GM21515 (cell line): ENCODE data around the gene CEBPZ.

Source experiments
- ATAC-seq: cut with Tn5 transposase; IDR thresholded peaks from one replicate; pipeline ENCODE4 v1.9.1; 2021; ENCODE audit not compliant: unreplicated experiment

CEBPZ gene

GRCh38 chr2:37180640-37181039 is 50.8 kb downstream of the CEBPZ start:
- ATAC-seq: no peak

GRCh38 chr2:37180006-37180639 is 51.3 kb downstream of the CEBPZ start:
- ATAC-seq: no peak

GRCh38 chr2:37173741-37174140 is 57.7 kb downstream of the CEBPZ start:
- ATAC-seq: no peak

GRCh38 chr2:37171624-37171950 is 59.8 kb downstream of the CEBPZ start:
- no peak for ATAC-seq

- ATAC-seq: no peak
Measured at GRCh38 chr2:37168217-37168981, 63.0 kb downstream of the CEBPZ start.

GRCh38 chr2:37167636-37168180 is 63.7 kb downstream of the CEBPZ start:
- no peak for ATAC-seq

- no peak for ATAC-seq
Measured at GRCh38 chr2:37164757-37165156, 66.6 kb downstream of the CEBPZ start.

- peak; percentile 89 for ATAC-seq
Measured at GRCh38 chr2:37156857-37157714, 74.3 kb downstream of the CEBPZ start, which contains the start of gene EIF2AK2. EIF2AK2 (minus strand) TSS chr2:37156980; CDS start chr2:37147806, 9,174 bp downstream.

GRCh38 chr2:37156071-37156856 is 75.1 kb downstream of the CEBPZ start:
- peak; percentile 36 for ATAC-seq

- ATAC-seq: no peak
Measured at GRCh38 chr2:37154785-37155184, 76.6 kb downstream of the CEBPZ start.

- ATAC-seq: no peak
Measured at GRCh38 chr2:37153224-37153623, 78.2 kb downstream of the CEBPZ start.
